Sigmoid colon (tissue), 4 donors: Measurements from ENCODE around the gene LNPEP.

Experiments used
- EP300 ChIP-seq, 4 donors: sonication (generic); formaldehyde crosslinking; IDR thresholded peaks; one replicate each; pipeline ENCODE4 v1.6.1; 2017; ENCODE audit warnings: antibody characterized with exemption in 4 of 4
- POLR2A ChIP-seq, 2 donors: fragments of 450-650 bp; IDR thresholded peaks; one replicate each; pipeline ENCODE4 v1.6.1; 2016; ENCODE audit warnings: antibody characterized with exemption in 2 of 2, mild to moderate bottlenecking in 2 of 2, moderate library complexity in 2 of 2
- TF ChIP-seq, protein P1 (sequence below), 4 experiments: fragments of 450-650 bp in 3 of 4; fragments of 200-600 bp in 1 of 4; IDR thresholded peaks; one replicate each; pipeline ENCODE4 v1.5.1; 2016 to 2019; ENCODE audit warnings: antibody characterized with exemption in 4 of 4, mild to moderate bottlenecking in 3 of 4, moderate library complexity in 2 of 4

DNA sequence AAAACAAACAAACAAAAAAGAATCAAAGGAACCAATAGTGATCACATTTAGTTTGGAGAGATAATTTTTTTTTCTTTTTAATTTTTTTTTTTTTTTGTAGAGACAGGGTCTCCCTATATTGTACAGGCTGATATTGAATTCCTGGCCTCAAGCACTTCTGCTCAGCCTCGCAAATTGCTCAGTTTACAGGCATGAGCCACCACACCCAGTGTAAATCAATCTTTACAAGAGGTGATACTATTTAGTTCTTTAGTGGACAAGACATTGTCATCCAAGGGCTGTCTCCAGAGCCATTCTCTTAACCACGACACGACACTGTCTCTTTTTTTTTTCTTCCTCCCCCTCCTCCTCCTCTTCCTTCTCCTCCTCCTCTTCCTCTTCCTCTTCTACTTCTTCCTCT lies 30.0 kb upstream of the LNPEP start:
- TF ChIP-seq POLR2A (IDR thresholded peaks at IDR 0.05): no peak
- TF ChIP-seq, protein P1, sequence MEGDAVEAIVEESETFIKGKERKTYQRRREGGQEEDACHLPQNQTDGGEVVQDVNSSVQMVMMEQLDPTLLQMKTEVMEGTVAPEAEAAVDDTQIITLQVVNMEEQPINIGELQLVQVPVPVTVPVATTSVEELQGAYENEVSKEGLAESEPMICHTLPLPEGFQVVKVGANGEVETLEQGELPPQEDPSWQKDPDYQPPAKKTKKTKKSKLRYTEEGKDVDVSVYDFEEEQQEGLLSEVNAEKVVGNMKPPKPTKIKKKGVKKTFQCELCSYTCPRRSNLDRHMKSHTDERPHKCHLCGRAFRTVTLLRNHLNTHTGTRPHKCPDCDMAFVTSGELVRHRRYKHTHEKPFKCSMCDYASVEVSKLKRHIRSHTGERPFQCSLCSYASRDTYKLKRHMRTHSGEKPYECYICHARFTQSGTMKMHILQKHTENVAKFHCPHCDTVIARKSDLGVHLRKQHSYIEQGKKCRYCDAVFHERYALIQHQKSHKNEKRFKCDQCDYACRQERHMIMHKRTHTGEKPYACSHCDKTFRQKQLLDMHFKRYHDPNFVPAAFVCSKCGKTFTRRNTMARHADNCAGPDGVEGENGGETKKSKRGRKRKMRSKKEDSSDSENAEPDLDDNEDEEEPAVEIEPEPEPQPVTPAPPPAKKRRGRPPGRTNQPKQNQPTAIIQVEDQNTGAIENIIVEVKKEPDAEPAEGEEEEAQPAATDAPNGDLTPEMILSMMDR (IDR thresholded peaks at IDR 0.05): no peak
- no peak for TF ChIP-seq EP300 (IDR thresholded peaks at IDR 0.05)
